IPS DF 4.7 (cell line): ENCODE results near the gene MRPS30.
"Not testable (repeated sequence)": the region's sequence is repeated elsewhere in the genome, so short reads cannot be mapped to it uniquely, and the experiment has no call there.

Source experiments
- DNase-seq: peaks from one replicate; pipeline ENCODE4 v3.0.0-alpha.2; 2013; ENCODE audit warnings: low spot score; ENCODE audit errors: extremely low read depth

MRPS30 gene

DNA sequence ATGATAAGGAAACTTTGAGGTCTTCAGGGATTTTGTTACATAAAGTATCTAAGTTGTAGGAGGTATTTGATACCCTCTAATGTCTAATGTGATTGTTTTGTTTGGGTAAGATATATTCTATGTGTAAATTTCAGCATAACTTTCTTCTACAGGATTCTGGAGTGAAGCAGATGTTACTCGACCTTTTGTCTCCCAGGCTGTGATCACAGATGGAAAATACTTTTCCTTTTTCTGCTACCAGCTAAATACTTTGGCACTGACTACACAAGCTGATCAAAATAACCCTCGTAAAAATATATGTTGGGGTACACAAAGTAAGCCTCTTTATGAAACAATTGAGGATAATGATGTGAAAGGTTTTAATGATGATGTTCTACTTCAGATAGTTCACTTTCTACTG lies 6.0 kb downstream of the MRPS30 start:
- no peak for DNase-seq

DNA sequence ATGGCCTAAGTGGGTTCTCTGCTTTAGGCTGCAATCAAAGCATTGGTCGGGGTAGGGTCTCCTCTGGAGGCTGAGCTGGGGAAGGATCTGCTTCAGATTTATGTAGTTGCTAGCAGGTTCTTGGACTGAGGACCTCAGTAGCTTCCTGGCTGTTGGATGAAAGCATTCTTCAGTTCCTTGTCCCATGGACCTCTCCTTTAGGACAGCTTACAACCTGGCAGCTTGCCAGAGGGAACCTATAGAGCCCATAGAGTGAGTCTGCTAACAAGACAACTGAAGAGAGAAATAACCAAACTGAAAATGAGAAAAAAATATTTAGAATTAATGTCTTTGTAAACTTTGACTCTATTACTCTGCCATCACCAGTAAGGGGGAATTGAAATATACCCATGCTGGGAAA lies 12.4 kb downstream of the MRPS30 start:
- no peak for DNase-seq

DNA sequence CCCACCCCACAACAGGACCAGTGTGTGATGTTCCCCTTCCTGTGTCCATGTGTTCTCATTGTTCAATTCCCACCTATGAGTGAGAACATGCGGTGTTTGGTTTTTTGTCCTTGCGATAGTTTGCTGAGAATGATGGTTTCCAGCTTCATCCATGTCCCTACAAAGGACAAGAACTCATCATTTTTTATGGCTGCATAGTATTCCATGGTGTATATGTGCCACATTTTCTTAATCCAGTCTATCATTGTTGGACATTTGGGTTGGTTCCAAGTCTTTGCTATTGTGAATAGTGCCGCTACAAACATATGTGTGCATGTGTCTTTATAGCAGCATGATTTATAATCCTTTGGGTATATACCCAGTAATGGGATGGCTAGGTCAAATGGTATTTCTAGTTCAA lies 15.9 kb downstream of the MRPS30 start:
- DNase-seq: not testable (repeated sequence)

DNA sequence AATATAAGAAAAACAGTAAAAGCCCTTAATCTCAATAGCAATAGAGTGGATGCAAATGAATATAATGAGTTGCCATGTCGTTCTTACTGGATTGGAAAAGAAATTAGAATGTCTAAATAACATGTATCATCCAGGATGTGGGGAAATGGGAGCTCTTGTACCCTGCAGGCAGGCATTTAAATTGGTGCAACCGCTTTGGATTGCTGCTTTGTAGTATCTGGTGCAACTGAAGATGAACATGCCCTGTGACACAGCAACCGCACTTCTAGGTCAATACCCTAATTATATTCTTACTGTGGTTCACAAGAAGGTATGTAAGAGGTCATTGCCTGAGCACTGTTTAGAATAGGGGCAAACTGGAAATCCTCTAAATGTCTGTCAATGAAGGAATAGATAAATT lies 18.9 kb downstream of the MRPS30 start:
- no peak for DNase-seq

DNA sequence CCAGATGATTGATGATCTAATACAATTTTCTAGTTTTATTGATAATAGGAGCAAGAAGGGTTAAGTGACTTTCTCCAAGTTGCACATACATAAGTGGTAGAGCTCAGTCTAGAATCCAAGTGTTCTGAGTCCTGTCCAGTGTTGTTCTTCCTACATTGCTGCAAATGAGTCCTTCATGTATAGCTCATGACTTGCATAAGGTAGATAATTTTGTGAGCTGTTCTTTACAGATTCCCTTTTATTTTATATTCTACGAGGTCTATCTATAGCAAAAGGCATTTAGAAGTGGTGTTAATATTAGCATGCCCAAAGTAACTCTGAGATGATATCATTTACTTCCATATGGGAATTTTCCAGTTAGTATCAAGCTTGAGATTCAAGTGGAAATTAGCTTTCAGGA lies 20.0 kb downstream of the MRPS30 start:
- no peak for DNase-seq

DNA sequence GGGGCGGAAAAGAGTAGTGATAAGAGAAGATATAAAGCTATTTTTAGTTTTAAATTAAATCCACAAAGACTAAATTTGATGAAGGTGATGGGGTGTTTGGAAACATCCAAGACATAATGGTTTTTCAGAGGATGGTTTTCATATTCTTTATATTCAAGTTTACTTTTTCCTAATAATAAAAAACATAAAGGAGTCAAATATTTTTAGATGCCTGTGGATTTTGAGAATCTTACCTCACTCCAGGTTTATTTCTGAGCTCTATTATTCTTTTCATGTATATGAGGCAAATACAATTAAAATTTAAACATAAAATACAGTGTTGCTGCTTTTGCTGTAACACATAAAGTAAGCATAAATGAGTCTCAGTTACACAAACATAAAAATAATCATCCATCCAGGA lies 22.2 kb downstream of the MRPS30 start:
- no peak for DNase-seq

DNA sequence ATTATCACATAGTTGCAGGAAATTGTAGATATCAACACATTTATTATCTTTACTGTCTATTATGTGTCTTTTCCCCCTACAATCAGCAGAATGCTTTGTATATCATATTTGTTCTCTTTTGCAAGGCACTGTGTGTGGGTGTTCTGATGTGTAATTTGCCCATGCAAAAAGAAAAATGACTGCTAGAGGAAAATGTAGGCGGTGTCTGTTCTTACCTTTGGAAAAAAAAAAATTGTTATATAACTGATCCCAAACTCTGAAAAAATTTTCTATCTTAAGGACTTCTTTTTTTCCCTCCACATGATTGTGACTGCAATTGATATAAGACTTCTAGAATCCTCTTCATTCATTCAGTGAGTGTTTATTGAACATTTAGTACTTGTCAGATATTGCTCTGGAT lies 24.5 kb downstream of the MRPS30 start:
- no peak for DNase-seq

DNA sequence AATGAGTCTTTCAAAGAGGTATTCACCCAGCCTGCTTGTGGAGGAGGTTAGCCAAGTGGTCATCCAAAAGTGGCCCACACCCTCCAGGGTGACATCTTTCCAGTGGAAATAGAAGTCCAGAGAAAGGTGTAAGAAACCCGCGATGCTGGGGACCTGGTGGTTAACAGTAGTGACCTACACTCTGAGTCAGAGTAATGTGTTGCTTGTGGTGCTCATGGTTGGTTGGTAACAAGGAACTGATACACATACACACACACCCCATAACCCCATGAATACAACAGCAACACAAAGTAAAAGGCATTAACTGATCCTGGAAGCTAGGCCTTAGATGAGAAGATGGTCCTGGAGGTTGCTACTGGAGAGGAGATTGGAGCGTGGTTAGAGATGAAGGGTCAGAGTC lies 26.9 kb downstream of the MRPS30 start:
- no peak for DNase-seq

DNA sequence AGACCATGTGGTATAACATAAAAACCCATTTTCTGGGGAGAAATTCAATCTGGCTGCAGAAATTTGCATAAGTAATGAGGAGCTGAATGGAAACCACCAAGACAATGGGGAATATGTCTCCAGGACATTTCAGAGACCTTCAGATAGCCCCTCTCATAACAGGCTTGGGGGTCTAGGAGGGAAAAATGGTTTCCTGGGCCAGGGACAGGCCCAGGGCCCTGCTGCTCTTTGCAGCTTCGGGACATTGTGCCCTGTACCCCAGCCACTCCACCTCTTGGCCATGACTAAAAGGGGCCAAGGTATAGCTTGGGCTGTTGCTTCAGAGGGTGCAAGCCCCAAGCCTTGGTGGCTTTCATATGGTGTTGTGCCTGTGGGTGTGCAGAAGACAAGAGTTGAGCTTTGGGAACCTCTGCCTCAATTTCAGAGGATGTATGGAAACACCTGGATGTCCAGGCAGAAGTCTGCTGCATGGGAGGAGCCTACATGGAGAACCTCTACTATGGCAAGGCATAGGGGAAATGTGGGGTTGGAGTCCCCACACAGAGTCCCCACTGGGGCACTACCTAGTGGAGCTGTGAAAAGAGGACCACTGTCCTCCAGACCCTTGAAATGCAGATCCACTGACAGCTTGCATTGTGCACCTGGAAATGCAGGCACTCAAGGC lies 30.4 kb downstream of the MRPS30 start:
- no peak for DNase-seq

DNA sequence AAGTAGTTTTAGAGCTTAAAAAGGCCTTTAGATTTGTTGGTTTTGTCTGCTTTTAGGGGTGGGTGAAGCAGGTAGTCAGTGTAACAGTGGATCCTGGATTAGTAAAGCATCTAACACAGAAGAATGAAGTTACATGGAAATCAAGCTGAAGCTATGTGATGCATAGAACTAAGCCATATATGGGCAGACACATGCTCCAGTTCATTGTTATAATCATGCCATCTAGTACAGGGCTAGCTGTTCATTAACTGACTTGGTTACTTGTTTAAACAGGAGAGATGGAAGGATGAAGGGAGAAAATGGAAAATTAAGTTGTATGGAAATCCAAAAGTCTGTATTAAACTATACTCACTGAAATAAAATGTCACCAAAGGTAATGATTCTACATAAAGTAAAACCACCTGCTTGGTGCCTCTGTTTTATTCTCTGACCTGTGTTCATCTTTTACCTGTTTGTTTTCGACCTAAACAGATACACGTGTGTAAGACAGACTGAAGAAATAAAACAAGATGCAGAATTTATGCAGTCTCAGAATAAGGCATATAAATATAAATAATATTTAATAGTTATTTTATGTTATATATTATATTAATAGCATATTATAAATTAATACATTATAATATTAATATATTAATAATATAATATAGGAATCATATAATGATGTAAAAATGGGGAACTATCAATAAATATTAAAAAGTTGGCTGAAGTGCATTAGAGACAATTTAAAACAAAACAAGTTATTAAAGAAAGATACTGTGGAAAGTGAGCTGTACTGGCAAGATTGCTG lies 33.9 kb downstream of the MRPS30 start:
- DNase-seq: no peak

DNA sequence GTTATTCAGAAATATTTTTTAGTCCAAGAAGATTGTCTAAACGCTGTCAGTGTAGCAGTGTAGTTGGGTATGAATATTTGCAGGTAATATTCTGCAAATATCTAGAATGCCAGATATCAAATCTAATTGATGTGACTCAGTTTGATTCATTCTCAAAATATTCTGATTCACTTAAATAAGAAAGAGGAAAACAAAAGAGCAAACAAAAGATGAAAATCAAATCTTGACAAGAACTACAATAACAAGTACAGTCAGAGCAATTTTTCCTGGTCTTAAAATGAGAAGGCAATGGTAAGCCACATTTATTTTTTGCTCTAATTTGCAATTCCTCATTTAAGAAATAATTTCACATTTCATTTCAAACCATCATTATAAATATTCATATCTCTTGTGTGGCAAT lies 36.0 kb downstream of the MRPS30 start:
- no peak for DNase-seq

DNA sequence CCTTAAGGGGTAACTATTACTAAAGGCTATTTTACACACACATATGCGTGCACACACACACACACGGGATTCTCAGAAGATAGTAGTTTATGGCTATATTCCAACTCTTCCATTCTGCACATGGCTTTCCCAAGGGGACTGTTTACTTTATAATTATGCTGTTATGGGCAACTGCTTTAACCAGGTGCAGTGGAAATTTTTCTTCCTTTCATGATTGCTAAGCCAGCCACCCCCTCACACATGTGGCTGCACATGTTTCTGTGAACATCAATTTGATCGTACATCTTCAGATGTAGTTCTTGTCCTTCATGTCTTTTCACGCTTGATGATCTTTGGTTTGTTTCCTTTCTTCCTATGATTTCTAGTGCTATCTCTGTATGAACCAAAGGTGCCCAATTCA lies 37.0 kb downstream of the MRPS30 start:
- no peak for DNase-seq

DNA sequence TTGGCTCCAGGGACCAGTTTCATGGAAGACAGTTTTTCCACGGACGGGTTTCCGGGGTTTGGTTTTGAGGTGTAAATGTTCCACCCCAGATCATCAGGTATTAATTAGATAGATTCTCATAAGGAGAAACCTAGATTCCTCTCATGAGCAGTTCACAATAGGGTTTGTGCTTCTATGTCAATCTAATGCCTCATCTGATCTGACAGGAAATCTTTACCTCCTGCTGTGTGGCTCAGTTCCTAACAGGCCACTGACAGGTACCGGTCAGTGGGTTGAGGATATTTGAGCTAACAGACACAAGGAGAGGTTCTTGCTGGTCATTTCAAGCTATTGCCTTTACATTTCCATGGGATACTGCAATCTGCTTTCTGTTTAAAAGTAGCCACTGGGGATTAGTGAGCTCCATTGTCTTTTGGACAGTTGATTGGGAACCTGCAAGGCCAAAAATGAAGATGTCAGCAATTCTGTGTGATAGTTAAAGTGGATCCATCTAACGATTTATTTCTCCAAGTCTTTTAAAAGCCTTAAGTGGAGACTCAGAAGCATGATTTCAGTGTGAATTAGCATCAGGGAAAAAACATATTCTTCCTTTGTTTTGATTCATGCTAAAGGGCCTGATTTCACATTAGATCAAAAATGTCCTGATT lies 38.6 kb downstream of the MRPS30 start:
- no peak for DNase-seq

DNA sequence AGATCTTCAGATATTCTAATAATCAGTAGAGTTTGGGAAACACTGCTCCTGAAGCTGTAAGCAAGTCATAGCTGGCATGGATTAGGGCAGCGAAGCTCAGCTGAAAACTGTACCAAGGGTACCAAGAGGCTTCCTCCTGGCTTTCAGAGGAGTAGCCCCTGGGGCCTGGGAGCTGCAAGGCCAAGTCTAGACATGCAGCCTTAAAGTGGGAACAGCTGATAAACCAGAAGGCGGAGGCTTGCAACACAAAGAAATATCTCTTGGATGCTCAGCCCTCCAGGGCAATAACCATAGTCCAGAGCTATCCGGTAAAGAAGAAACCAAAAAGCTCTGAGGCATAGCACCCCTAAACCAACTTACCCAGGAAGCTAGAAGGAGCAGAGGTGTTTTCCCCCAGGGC lies 51.5 kb downstream of the MRPS30 start:
- no peak for DNase-seq

DNA sequence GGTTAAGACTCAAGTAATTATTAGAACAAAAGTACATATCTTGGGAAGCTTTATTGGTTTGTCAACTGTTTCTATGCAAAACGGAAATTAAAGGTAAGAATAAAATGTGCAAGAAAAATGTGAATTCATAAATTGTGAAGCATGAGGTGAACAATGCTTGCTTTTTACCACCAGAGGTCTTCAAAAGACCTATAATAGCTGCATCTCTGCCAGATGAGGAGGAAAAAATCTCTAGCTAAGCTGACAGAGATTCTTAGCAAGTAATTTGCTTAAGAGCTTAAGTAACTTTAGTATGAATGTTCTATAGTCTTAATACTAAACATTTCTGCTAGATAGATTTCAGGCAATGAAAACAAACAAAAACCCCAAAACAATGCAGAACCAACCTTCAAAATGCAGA lies 54.1 kb downstream of the MRPS30 start:
- no peak for DNase-seq
